Breast epithelium (tissue), 3 donors: ENCODE data around the gene TBC1D20.

ENCODE experiments used
- POLR2AphosphoS5 ChIP-seq, 3 donors: sonication (generic); formaldehyde crosslinking; IDR thresholded peaks; one replicate each; pipeline ENCODE4 v1.6.1; 2017; ENCODE audit warnings: antibody characterized with exemption in 3 of 3
- TF ChIP-seq, protein P1 (sequence below), 3 donors: fragments of 450-650 bp; IDR thresholded peaks; one replicate each; pipeline ENCODE4 v1.5.1; 2016 to 2017; ENCODE audit warnings: antibody characterized with exemption in 3 of 3, mild to moderate bottlenecking in 3 of 3, moderate library complexity in 3 of 3

GRCh38 chr20:403582-403957 is 58.8 kb downstream of the TBC1D20 start:
- TF ChIP-seq, protein P1, sequence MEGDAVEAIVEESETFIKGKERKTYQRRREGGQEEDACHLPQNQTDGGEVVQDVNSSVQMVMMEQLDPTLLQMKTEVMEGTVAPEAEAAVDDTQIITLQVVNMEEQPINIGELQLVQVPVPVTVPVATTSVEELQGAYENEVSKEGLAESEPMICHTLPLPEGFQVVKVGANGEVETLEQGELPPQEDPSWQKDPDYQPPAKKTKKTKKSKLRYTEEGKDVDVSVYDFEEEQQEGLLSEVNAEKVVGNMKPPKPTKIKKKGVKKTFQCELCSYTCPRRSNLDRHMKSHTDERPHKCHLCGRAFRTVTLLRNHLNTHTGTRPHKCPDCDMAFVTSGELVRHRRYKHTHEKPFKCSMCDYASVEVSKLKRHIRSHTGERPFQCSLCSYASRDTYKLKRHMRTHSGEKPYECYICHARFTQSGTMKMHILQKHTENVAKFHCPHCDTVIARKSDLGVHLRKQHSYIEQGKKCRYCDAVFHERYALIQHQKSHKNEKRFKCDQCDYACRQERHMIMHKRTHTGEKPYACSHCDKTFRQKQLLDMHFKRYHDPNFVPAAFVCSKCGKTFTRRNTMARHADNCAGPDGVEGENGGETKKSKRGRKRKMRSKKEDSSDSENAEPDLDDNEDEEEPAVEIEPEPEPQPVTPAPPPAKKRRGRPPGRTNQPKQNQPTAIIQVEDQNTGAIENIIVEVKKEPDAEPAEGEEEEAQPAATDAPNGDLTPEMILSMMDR (IDR thresholded peaks at IDR 0.05) = no peak
- TF ChIP-seq POLR2AphosphoS5 (IDR thresholded peaks at IDR 0.05) = no peak
